ENCODE data around the gene COCH. TPM values are rescaled to one million over a fixed set of nuclear protein-coding genes. Genes with fewer than 3 reads are reported as not detected.

Gene COCH
- total and polyA plus RNA-seq, 2 donors from 2014 or later, result 1.6 to 1.8 TPM

- Histone ChIP-seq H3K36me3 (ENCODE audit: control insufficient read depth in 2 of 3, insufficient read depth in 3 of 3, low read length in 3 of 3) (peaks cover 0 to 19% (median 0%) of the 10 kb centered on the region in 3 donors), H3K4me3 (ENCODE audit: low read length in 3 of 3) (no peak overlapping the region), H3K27ac (ENCODE audit: low read depth in 2 of 2, low read length in 2 of 2) (no peak overlapping the region), H3K4me1 (ENCODE audit: control insufficient read depth in 2 of 3, insufficient read depth in 2 of 3, low read depth in 1 of 3, low read length in 3 of 3) (no peaks in the 10 kb centered on the region), H3K9ac (ENCODE audit: low read length in 3 of 3) (no peak overlapping the region), H3K27me3 (ENCODE audit: control insufficient read depth, insufficient read depth, low read length) (no peaks in the 10 kb centered on the region), H3K9me3 (ENCODE audit: control insufficient read depth in 2 of 3, insufficient read depth in 1 of 3, low read length in 3 of 3) (no peaks in the 10 kb centered on the region)
- intact Hi-C loops (cut with DNase I), result no loop called here
- no peak for TF ChIP-seq CTCF (IDR thresholded peaks at IDR 0.05; ENCODE audit: borderline replicate concordance, extremely low read depth, insufficient read depth)
- DNase-seq (no peak), FAIRE-seq (no peak)
Measured at GRCh38 chr14:30935445-30935844, 61.1 kb downstream of the COCH start.

- no peak overlapping the region for H3K4me3 ChIP-seq (ENCODE audit: low read length in 3 of 3)
- FAIRE-seq (no peak), DNase-seq (no peak)
- no peak overlapping the region for H3K27ac ChIP-seq (ENCODE audit: low read depth in 2 of 2, low read length in 2 of 2)
- H3K9me3 ChIP-seq (ENCODE audit: control insufficient read depth in 2 of 3, insufficient read depth in 1 of 3, low read length in 3 of 3), result no peaks in the 10 kb centered on the region
- no peak overlapping the region for H3K9ac ChIP-seq (ENCODE audit: low read length in 3 of 3)
- TF ChIP-seq CTCF (IDR thresholded peaks at IDR 0.05; ENCODE audit: borderline replicate concordance, extremely low read depth, insufficient read depth), result no peak
- intact Hi-C loops (cut with DNase I), result no loop called here
- no peaks in the 10 kb centered on the region for H3K4me1 ChIP-seq (ENCODE audit: control insufficient read depth in 2 of 3, insufficient read depth in 2 of 3, low read depth in 1 of 3, low read length in 3 of 3)
- H3K36me3 ChIP-seq (ENCODE audit: control insufficient read depth in 2 of 3, insufficient read depth in 3 of 3, low read length in 3 of 3), result peaks cover 0 to 21% (median 0%) of the 10 kb centered on the region in 3 donors
- no peaks in the 10 kb centered on the region for H3K27me3 ChIP-seq (ENCODE audit: control insufficient read depth, insufficient read depth, low read length)
Measured at GRCh38 chr14:30938617-30939016, 64.3 kb downstream of the COCH start.

Other genes with a start within 250 kb of the COCH start
- 12.0 TPM for gene AP4S1, start 151.1 kb downstream of the COCH start, total RNA-seq
- 9.0 TPM for gene AP4S1, start 151.1 kb downstream of the COCH start, polyA plus RNA-seq (ENCODE audit: insufficient read depth, low read depth, low replicate concordance)
- 52.9 TPM for gene STRN3, start 151.8 kb downstream of the COCH start, total RNA-seq
- 10.6 TPM for gene STRN3, start 151.8 kb downstream of the COCH start, polyA plus RNA-seq (ENCODE audit: insufficient read depth, low read depth, low replicate concordance)